AG04449 (cell line): Measurements from ENCODE around the gene NATD1.

Experiments
- CTCF ChIA-PET: fragments of 350-600 bp; formaldehyde crosslinking; extraction: SDS; loops from one replicate; lab custom pipeline; 2021; ENCODE audit warnings: antibody characterized with exemption; lab: Yijun Ruan, JAX
- POLR2A ChIA-PET: fragments of 400-600, 350-600 bp; formaldehyde crosslinking; extraction: SDS; loops from one replicate; lab custom pipeline; 2020; ENCODE audit warnings: antibody characterized with exemption, inconsistent platforms; lab: Yijun Ruan, JAX
- DNase-seq: peaks from one replicate; pipeline ENCODE4 v3.0.0-alpha.2; 2010; ENCODE audit warnings: low read depth, low spot score
- H3K4me3 ChIP-seq: 2 replicates; pipeline ENCODE4 v1.5.1; 2011; ENCODE audit warnings: low read depth, mild to moderate bottlenecking, control low read depth, low read length
- CTCF ChIP-seq: IDR thresholded peaks from one replicate; pipeline ENCODE4 v1.5.1; 2011; ENCODE audit warnings: mild to moderate bottlenecking, moderate library complexity, low read length, control low read depth, inconsistent platforms; ENCODE audit not compliant: insufficient read depth; ENCODE audit errors: missing control alignments

NATD1 gene

GRCh38 chr17:21200590-21201297 is 52.5 kb downstream of the NATD1 start:
- CTCF ChIA-PET: interaction anchor here (1.0 to 2.3 kb wide), 6 partner anchors 10 to 71 kb away, joined by 3 to 7 read pairs (median 4); no protein-coding TSS in a partner anchor

GRCh38 chr17:21199856-21200255 is 53.4 kb downstream of the NATD1 start:
- TF ChIP-seq CTCF: no peak
- DNase-seq: no peak
- H3K4me3 ChIP-seq: no peak overlapping the region
- ChIA-PET CTCF (interaction anchor here (1.0 to 2.3 kb wide), 7 partner anchors 8 to 71 kb away, joined by 3 to 7 read pairs (median 3); no protein-coding TSS in a partner anchor), POLR2A (interaction anchor here (0.5 to 1.4 kb wide), 2 partner anchors 14 to 40 kb away, joined by 3 to 5 read pairs; partner anchors contain the start of gene TMEM11)

More at GRCh38 chr17:21200590-21201297, 52.5 kb downstream of the NATD1 start:
- POLR2A ChIA-PET: interaction anchor here (1.4 kb wide), 1 partner anchor 13 kb away, joined by 5 read pairs; the partner anchor contains the start of gene TMEM11
- H3K4me3 ChIP-seq: no peak overlapping the region
- TF ChIP-seq CTCF: no peak
- DNase-seq: no peak

GRCh38 chr17:21199311-21199710 is 53.9 kb downstream of the NATD1 start:
- DNase-seq: no peak
- H3K4me3 ChIP-seq: no peak overlapping the region
- no peak for TF ChIP-seq CTCF
- ChIA-PET CTCF (interaction anchor here (1.1 to 2.3 kb wide), 3 partner anchors 9 to 14 kb away, joined by 3 to 7 read pairs (median 5); no protein-coding TSS in a partner anchor), POLR2A (interaction anchor here (0.5 to 1.4 kb wide), 2 partner anchors 14 to 41 kb away, joined by 3 to 5 read pairs; partner anchors contain the start of gene TMEM11)

- no peak overlapping the region for H3K4me3 ChIP-seq
- TF ChIP-seq CTCF: no peak
- POLR2A ChIA-PET: no interaction called here
- CTCF ChIA-PET: interaction anchor here (2.3 kb wide), 1 partner anchor 13 kb away, joined by 7 read pairs; no protein-coding TSS in a partner anchor
- no peak for DNase-seq
Measured at GRCh38 chr17:21198411-21198810, 54.8 kb downstream of the NATD1 start.

- CTCF ChIA-PET: interaction anchor here (2.2 kb wide), 1 partner anchor 17 kb away, joined by 6 read pairs; the partner anchor contains the start of gene TMEM11
- no peak for DNase-seq
Measured at GRCh38 chr17:21196126-21196525, 57.1 kb downstream of the NATD1 start.

More at GRCh38 chr17:21196126-21196525, 57.1 kb downstream of the NATD1 start:
- H3K4me3 ChIP-seq: no peak overlapping the region
- POLR2A ChIA-PET: no interaction called here
- no peak for TF ChIP-seq CTCF
